Measurements from ENCODE around the gene LRP1B.

DNA sequence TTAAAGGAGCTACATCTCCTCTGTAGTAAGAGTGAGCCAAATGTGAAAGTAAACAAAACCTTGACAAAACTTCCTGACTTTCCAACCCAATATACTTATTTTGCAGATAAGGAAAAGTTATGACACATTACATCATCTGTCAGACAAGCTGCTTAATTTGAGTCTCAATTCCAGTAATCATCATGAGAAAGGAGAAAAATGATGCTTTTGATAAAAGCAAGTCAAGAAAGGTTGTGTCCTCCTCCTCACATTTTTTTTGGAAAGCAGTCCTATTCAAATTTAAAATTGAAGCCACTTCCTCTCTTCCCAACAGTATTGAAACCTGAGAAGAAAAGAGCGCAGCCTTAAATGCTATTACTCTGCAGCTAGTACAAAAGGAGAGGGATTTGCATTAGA, 519.6 kb downstream of the LRP1B start:
- TF ChIP-seq EZH2 (IDR thresholded peaks at IDR 0.05; ENCODE audit: insufficient read depth, poor library complexity, severe bottlenecking) (no peak), EZH2phosphoT487 (IDR thresholded peaks at IDR 0.05; ENCODE audit: insufficient read depth, low read depth) (no peak)
